RWPE2 (cell line): ENCODE results near the gene CGN.

Experiments
- ATAC-seq: fragments of 200-7000 bp; cut with Tn5 transposase; 3 replicates; pipeline ENCODE4 v1.9.1; 2021; ENCODE audit warnings: low read depth
- DNase-seq: peaks from one replicate; pipeline ENCODE4 v3.0.0-alpha.2; 2020; ENCODE audit warnings: low spot score
- H3K27ac ChIP-seq: fragments of 450-650 bp; 2 replicates; pipeline ENCODE4 v1.5.1; 2017; ENCODE audit warnings: mild to moderate bottlenecking; ENCODE audit not compliant: poor library complexity, severe bottlenecking
- H3K27me3 ChIP-seq: fragments of 250-450 bp; sonication (Bioruptor Pico); 2 replicates; pipeline ENCODE4 v1.5.1; 2021; ENCODE audit warnings: mild to moderate bottlenecking, moderate library complexity; ENCODE audit not compliant: insufficient read depth, poor library complexity, severe bottlenecking
- H3K36me3 ChIP-seq: fragments of 250-450 bp; sonication (Bioruptor Pico); 2 replicates; pipeline ENCODE4 v1.5.1; 2020; ENCODE audit warnings: low read depth, mild to moderate bottlenecking, moderate library complexity
- H3K4me1 ChIP-seq: fragments of 250-450 bp; sonication (Bioruptor Pico); 2 replicates; pipeline ENCODE4 v1.5.1; 2021; ENCODE audit warnings: mild to moderate bottlenecking, moderate library complexity; ENCODE audit not compliant: insufficient read depth, poor library complexity, severe bottlenecking
- H3K4me3 ChIP-seq: fragments of 250-450 bp; sonication (Bioruptor Pico); 2 replicates; pipeline ENCODE4 v1.5.1; 2021; ENCODE audit warnings: mild to moderate bottlenecking, moderate library complexity; ENCODE audit not compliant: severe bottlenecking
- H3K9me3 ChIP-seq: fragments of 250-450 bp; sonication (Bioruptor Pico); 2 replicates; pipeline ENCODE4 v1.5.1; 2021; ENCODE audit warnings: mild to moderate bottlenecking, moderate library complexity; ENCODE audit not compliant: severe bottlenecking
- TF ChIP-seq, protein P1 (sequence below): fragments of 450-650 bp; IDR thresholded peaks from one replicate; pipeline ENCODE4 v1.5.1; 2017; ENCODE audit warnings: mild to moderate bottlenecking, moderate library complexity; ENCODE audit not compliant: poor library complexity, severe bottlenecking

CGN gene

DNA sequence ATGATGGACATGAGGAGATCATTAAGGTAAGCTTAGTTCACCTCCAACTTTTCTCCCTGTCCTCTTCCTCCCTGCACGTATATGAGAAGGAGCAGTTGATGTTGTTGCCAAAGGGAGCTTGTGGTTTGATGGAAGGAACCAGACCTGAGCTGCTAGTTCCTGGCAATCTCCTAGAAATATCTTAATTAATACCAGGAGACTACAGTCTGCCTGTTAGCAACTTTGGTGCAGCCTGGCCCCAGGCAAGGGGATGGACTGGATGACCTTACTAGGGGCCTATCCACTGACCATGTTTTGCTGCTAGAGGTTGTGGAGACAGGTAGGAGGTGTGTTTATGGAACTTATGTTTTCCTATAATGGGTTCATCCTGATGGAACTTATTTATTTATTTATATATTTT lies 51.5 kb downstream of the CGN start:
- Histone ChIP-seq H3K4me1 (peaks cover 12% of the 10 kb centered on the region), H3K36me3 (peaks cover 88% of the 10 kb centered on the region), H3K27me3 (no peaks in the 10 kb centered on the region), H3K4me3 (no peak overlapping the region), H3K27ac (peak overlapping the region; percentile 21), H3K9me3 (no peaks in the 10 kb centered on the region)
- DNase-seq (no peak), ATAC-seq (no peak)
- TF ChIP-seq, protein P1, sequence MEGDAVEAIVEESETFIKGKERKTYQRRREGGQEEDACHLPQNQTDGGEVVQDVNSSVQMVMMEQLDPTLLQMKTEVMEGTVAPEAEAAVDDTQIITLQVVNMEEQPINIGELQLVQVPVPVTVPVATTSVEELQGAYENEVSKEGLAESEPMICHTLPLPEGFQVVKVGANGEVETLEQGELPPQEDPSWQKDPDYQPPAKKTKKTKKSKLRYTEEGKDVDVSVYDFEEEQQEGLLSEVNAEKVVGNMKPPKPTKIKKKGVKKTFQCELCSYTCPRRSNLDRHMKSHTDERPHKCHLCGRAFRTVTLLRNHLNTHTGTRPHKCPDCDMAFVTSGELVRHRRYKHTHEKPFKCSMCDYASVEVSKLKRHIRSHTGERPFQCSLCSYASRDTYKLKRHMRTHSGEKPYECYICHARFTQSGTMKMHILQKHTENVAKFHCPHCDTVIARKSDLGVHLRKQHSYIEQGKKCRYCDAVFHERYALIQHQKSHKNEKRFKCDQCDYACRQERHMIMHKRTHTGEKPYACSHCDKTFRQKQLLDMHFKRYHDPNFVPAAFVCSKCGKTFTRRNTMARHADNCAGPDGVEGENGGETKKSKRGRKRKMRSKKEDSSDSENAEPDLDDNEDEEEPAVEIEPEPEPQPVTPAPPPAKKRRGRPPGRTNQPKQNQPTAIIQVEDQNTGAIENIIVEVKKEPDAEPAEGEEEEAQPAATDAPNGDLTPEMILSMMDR: no peak

DNA sequence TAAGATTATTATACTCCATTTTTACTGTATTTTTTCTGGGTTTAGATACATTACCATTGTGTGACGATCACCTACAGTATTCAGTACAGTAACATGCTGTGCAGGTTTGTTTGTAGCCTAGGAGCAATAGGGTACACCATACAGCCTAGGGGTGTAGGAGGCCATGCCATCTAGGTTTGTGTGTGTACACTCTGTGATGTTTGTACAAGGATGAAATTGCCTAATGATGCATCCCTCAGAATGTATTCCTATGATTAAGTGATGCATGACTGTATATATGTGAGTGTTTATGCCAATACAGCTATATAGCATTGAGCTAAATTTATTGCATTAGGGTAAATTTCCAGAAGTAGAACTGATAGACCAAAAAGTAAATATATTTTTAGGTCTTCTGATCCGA lies 52.2 kb downstream of the CGN start:
- Histone ChIP-seq H3K4me1 (peaks cover 17% of the 10 kb centered on the region), H3K9me3 (no peaks in the 10 kb centered on the region), H3K36me3 (peaks cover 94% of the 10 kb centered on the region), H3K4me3 (no peak overlapping the region), H3K27ac (peak overlapping the region; percentile 73), H3K27me3 (no peaks in the 10 kb centered on the region)
- TF ChIP-seq, protein P1: no peak
- peak; percentile 35 for ATAC-seq
- no peak for DNase-seq

DNA sequence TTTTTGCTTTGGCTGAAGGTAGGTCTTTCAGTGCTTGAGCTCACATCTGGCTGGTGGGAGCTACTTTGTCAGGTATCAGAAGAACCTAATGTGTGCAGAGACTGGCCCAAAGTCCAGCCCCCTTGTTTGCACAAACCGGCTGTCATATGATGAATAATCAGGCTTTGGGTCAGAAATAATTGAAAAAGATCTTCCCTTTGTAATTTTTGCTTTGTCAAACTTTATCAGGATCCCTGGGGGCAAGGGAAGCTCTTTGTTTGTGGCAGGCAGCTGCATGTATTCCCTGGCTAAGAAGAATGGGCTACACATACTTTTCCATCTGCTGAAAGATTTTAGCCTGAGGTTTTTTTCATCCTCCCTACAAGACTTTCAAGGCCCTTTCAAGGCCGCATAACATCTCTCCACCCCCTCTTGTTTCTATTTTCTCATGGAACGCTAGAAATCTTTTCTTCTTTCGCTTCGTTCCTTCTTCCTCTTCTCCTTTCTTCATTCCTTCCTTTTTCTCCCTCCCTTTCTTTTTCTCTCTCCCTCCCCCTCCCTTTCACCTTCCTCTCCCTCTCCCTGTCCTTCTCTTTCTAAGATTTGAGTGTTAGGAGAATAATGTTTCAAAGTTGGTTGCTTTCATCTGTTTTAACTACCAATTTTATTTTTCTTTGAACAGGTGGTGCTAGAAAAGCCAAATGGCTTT lies 54.5 kb downstream of the CGN start:
- TF ChIP-seq, protein P1: no peak
- H3K9me3 ChIP-seq: no peaks in the 10 kb centered on the region
- H3K27ac ChIP-seq: peak overlapping the region; percentile 73
- H3K4me1 ChIP-seq: peaks cover 31% of the 10 kb centered on the region
- H3K27me3 ChIP-seq: no peaks in the 10 kb centered on the region
- ATAC-seq (no peak), DNase-seq (no peak)
- H3K4me3 ChIP-seq: no peak overlapping the region
- peaks cover 92% of the 10 kb centered on the region for H3K36me3 ChIP-seq

DNA sequence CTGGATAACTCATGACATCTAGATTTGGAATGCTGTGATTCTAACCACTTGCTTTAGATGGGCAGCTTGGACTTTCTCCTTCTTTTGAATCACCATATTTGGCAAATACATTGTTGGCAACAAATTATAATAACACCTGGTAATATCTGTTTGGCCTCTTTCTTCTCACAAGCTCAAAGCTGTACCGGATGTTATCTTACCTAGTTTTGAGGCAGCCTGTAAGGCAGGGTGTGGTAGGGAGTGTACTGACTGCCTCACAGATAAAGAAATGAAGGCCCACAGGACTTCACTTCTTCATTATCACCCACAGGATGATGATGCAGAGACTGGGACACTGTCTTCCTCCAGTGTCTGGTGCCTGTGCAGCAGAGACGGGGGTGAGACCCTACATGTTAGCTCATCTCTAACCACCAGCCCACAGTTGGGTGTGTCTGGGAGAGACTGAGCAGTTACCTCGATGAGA lies 57.5 kb downstream of the CGN start:
- DNase-seq (no peak), ATAC-seq (peak; percentile 70)
- peaks cover 36% of the 10 kb centered on the region for H3K4me1 ChIP-seq
- H3K36me3 ChIP-seq: peaks cover 92% of the 10 kb centered on the region
- H3K9me3 ChIP-seq: no peaks in the 10 kb centered on the region
- TF ChIP-seq, protein P1: no peak
- H3K27ac ChIP-seq: peak overlapping the region; percentile 73
- no peaks in the 10 kb centered on the region for H3K27me3 ChIP-seq
- H3K4me3 ChIP-seq: no peak overlapping the region

DNA sequence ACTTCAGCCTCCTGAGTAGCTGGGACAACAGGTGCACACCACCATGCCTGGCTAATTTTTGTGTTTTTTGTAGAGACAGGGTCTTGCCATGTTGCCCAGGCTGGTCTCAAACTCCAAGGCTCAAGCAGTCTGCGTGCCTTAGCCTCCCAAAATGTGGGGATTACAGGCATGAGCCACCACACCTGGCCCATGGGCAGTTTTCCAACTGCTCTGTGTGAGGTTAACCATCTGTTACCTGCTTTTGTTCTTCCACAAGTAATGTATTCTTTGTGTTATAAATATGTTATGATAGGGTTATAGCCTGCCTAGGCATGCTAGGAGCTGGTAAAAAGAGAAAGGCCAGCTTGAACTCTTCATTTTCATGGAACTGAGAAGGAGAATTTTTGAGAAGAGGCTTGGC lies 59.6 kb downstream of the CGN start:
- H3K36me3 ChIP-seq: peaks cover 92% of the 10 kb centered on the region
- peaks cover 47% of the 10 kb centered on the region for H3K4me1 ChIP-seq
- DNase-seq (no peak), ATAC-seq (no peak)
- TF ChIP-seq, protein P1: no peak
- no peaks in the 10 kb centered on the region for H3K27me3 ChIP-seq
- H3K27ac ChIP-seq: peak overlapping the region; percentile 73
- H3K9me3 ChIP-seq: no peaks in the 10 kb centered on the region
- no peak overlapping the region for H3K4me3 ChIP-seq
